Measurements from ENCODE around the gene PRKACA.
"Not testable (repeated sequence)": the region's sequence is repeated elsewhere in the genome, so short reads cannot be mapped to it uniquely, and the experiment has no call there.

GRCh38 chr19:14042659-14043608 lies 74.6 kb downstream of the PRKACA start:
- peak in 3 of 4 experiments; percentile 46 to 56 (median 50) for TF ChIP-seq CTCF (IDR thresholded peaks at IDR 0.05)
- not testable (repeated sequence) for TF ChIP-seq POLR2A (IDR thresholded peaks at IDR 0.05)
- TF ChIP-seq POLR2AphosphoS5 (IDR thresholded peaks at IDR 0.05) = peak; percentile 19

All from prostate gland (tissue), 2 donors.